Stimulated activated CD8-positive, alpha-beta memory T cell treated with anti-CD3 and anti-CD28 coated beads, Interleukin-15, amount 100 ng/mL, for 48 hours (primary cell): ENCODE data around the gene PRSS56.
A peak's percentile ranks its signal among the peaks of the same experiment; 100 is the strongest.

Source experiments
- DNase-seq, 2 donors: peaks; one replicate each; pipeline ENCODE4 v3.0.0-alpha.2; 2020; ENCODE audit warnings: low read depth in 2 of 2

Gene PRSS56

DNA sequence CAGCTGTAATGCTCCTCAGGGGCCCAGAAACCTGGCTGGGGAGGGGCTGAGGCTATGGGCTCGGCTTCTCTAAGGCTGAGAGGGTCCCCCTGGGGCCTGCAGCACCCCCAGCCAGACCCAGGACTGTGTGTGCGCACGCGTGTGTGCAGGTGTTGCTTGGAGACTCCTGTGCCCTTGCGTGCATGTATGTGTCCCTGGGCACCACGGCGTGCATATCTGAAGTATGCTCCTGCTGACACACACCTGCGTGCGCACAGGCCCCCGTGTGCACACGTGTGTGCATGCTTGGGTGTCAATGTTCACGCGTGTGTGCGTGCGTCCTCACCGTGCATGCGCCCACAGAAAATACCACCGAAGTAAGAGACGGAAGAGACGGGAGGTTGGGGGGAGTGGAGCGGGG lies 17.7 kb upstream of the PRSS56 start:
- DNase-seq: no peak

DNA sequence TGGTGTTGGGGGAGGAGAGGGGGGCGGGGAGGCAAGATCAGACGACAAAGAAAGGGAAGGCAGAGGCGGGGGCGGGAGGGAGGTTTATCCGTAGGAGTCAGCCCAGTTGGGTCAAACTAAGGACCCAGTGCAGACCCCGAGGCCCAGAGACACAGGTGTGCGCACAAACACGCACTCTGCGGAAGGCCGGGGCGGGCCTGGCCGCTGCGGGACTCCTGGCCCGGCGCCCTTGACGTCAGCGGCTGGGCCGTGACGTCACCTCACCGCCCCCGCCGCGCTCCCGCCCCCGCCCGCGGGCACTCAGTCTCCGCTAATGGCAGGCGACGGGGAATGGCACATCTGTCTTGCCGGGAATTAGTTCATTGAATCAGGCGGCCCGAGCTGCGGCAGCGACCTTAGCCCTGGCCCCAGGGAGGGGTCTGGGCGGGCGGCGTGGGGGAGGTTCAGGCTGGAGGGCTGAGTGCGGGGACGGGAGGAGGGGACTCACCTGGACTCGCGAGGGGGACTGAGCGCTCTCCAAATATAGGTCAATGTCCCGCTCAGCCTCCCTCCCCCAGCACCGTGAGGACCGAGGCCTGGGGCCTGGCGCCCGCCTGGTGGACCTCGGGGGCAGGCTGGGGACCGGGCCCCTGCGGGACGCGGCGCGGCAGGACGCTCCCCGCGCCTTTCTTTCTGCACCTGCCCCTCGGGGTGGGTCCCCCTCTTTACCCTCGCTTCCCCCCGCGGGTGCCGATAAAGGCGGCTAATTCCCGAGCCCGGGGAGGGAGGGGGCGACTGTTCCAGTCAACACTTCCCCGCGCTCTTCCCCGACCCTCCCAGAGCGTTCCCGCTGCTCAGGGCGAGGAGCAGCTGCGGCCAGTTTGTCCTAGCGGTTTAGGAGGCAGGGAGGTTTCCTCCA lies 17.0 kb upstream of the PRSS56 start:
- DNase-seq: peak; percentile 14 to 19

DNA sequence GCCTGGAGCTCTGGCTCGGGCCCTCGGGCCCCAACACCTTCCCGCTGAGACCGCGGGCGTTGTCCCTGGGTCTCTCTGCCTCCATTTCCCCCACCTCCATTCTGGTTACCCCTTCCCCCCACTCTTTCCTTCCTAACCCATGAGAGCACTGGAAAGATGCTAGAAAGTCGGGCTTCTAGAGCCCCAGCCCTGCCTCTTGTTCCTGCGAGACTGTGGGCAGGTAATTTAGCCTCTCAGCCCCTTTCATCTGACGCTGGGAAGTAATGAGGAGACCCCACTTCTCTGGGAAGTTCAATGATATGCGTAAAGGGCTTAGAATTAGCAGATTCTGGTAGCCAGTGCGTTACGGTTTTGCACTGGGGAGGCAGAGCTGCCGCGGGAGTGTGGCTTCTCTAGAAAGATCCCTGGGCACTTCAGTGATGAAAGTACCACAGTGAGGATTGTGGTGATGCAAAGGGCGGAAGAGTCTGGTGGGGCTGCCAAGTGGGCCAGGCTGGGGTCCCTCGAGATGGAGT lies 16.3 kb upstream of the PRSS56 start:
- no peak for DNase-seq

DNA sequence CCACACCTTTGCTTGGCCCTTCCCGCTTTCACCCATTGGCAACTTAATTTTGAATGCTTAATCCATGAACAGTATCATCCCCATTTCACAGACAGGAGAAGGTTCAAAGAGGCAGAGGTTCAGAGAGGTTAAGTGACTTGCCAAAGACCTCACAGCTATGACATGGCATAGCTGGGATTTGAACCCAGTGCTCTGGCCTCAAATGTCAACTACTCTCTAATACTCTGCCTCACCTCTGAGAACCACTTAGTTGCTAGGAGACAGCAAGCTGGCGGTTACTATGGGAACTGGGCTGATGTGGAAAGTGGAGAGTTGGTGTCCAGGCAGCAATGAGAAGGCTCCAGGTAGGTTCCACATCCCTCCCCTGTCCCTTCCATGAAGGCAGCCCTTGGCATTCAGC lies 15.8 kb upstream of the PRSS56 start:
- DNase-seq: no peak

DNA sequence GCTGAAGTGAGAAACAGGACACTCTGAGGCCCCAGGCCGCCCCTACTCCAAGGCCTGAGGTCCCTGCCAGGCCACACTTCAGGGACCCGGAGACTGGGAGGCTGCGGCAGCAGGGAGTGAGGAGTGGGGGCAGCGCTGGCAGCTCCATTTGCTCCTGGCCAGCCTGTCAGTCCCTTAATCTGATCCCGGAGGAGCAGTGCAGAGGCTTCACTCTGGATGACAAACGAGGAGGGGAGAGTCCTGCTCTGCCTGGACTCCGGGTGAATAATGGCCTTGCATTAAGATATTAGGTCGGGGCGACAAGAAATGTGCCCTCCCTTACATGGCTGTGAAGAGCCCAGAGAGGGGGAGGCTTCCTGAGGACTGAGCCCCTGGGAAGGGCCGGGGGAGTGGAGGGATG lies 14.3 kb upstream of the PRSS56 start:
- no peak for DNase-seq

DNA sequence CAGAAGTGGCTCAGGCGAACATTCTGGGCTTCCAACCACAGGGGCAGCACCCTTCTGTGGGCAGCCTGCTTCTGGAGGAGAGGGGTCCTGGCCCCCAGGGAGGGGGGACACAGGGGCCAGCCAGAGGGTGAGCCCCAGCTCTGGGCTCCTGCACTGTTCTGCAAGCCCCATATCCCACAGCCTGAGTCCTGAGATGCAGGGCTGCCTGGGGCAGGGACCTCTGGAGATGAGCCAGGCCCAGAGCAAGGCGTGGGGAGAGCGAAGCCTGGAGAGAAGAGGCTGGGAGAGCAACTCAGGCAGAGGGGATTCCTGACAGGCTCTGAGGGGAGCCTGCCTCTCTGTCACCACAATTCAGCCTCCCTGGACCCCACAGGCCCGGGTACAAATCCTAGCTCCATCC lies 13.5 kb upstream of the PRSS56 start:
- DNase-seq: no peak

DNA sequence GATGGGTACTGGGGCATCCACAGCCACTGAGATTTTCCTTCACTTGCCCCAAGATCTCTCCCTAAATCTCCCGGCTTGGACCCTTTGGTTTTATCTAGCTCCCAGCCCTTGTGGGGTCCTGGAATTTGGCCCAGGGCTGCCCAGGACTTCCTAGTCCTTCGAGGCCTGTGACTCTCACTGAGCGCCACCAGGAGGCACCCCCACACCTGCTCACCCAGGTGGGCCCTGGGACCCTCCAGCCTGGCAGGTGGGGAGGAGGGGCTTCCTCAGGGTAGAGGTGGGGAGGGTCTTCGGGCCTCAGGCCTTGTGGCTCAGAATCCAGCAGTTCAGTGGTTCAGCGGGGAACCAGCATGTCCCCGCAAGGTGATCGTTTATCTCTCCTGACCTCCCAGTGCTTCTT lies 11.9 kb upstream of the PRSS56 start:
- DNase-seq: no peak

DNA sequence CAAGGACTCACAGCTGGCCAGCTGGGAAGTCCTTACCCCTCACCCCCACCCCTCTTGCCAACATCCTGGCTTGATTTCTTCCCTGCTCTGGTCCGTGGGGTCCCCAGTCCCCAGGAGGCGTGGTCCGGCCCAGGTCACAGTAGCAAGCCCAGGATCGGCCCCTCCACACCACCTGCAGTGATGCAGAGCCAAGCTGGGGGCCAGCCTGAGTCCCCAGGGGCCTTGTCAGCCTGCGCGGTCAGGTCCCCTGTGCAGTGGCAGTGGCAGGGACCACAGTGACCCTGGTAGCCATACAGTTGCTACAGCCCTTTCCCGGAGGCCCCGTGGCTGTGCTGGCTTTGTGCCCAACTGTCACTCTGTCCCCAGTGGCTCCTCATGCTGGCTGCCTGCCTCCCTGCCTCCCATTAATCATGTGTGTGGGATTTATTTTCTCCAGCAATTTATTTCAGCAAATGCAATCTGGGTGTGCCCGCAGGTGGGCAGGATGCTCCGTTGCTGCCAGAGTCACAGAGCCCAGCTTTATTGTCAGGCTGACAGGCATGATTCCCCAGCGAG lies 8.8 kb upstream of the PRSS56 start:
- DNase-seq: no peak

DNA sequence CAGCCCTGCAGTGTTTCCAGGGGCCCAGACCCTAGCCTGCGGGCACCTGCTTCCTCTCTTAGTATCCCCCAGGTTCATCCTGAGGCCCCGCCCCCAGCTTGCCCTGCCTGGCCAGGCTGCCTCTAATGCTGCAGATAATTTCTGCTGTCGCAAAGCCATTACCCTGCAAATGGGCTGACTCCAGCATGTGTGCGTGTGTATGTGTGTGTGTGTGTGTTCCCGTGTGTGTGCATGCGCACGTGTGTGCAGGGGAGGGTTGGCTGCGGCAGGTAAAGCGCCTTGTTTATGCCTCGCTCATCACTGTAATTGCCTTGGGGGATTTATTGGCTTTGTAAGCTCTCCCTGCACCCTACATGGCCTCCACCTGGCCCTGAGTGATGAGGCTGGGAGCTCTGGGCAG lies 7.6 kb upstream of the PRSS56 start:
- no peak for DNase-seq

DNA sequence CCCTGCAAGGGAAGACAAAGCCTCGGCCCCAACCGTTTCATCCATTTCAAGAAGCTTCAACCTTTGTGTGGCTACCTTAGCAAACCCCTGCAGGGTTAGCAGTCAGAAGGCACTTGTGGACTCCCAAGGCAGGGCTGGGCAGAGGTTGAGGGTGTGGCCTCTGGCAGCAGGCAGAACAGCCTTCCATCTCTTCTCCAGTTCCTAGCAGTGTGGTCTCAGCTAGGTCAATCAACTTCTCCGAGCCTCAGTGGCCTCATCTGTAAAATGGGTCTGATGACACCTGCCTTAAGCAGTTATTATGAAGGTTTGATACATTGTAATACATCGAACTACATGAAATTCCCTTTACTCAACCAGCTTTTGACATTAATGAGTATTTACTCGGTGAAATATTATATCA lies 6.8 kb upstream of the PRSS56 start:
- no peak for DNase-seq

DNA sequence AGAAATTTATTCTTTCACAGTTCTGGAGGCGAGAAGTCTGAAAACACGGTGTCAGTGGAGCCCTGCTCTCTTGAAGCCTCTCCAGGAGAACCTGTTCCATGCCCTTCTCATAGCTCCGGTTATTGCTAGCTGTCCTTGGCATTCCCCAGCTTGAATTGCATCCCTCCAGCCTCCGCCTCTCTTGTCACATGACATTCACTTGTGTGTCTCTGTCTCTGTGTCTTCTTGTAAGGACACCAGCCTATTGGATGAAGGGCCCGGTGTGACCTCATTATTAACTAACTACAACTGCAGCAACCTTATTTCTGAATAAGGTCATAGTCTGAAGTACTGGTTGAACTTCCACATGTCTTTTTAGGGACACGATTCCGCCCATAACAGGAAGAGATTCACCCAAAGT lies 4.5 kb upstream of the PRSS56 start:
- no peak for DNase-seq

DNA sequence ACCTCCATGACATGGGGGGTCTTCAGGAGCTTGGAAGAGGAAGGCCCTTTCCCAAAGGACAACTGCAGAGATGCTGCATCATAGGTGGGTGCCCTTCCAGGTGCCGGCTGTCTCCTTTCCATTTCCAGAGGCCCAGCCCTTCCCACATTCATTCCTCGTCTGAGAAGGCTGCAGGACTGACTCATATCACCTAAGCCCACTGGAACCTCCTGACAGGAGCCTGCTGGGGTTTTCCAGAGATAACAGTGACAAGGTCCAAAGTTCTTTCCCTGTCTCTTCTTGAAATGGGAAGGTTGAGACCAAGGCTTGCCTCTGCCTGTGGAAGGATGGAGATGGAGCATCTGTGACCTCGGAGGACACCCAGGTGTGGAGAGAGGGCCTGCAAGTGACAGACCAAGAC lies 3.6 kb upstream of the PRSS56 start:
- DNase-seq: no peak

DNA sequence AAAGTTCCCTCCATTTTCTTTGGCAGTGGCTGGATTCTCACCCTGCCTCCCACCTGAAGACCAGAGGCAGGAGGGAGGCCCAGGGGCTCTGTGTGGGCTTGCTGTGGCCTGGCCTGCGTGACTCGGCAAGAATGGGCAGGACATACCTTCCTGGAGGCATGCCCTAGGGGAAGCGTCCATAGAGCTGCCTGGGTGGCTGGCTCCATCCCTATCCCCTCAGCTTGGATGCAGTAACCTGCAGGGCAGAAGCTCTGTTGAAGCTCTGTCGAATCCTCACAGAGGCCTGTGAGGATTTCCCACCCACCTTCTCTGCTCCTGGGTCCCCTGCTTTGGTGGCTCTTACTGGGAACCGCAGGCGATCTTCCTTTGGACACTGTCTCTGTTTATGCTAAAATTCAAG lies 1.3 kb upstream of the PRSS56 start:
- no peak for DNase-seq

DNA sequence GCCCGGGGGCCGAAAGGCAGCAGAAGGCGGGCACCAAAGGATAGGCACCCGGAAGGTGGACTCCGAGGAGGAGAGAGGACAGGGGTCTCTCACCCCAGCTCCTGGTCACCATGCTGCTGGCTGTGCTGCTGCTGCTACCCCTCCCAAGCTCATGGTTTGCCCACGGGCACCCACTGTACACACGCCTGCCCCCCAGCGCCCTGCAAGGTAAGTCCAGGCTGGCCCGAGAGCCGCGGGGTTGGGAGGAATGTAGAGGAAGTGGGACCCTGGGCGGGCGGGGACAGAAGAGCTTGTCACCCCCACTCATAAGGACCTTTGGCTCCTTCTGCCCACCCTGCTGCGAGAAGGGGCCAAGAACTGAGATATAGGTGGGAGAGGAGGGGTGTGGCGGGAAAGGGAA lies 301 bp downstream of the PRSS56 start:
- DNase-seq: no peak

DNA sequence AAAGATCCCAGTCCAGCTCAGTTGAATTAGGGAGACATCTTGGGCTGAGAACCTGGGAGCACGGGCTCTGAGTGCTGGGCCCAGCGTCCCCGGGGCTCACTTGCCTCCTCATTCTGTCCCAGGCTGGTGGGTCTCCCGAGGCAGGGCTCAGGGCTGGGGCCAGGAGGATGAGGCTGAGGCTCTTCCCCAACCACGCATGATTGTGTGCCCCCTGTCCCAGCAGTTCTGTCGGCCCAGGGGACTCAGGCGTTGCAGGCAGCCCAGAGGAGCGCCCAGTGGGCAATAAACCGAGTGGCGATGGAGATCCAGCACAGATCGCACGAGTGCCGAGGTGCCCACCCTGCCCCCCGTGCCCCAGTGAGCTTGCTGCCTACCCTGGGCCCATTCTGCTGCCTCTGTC lies 910 bp downstream of the PRSS56 start:
- DNase-seq: no peak

DNA sequence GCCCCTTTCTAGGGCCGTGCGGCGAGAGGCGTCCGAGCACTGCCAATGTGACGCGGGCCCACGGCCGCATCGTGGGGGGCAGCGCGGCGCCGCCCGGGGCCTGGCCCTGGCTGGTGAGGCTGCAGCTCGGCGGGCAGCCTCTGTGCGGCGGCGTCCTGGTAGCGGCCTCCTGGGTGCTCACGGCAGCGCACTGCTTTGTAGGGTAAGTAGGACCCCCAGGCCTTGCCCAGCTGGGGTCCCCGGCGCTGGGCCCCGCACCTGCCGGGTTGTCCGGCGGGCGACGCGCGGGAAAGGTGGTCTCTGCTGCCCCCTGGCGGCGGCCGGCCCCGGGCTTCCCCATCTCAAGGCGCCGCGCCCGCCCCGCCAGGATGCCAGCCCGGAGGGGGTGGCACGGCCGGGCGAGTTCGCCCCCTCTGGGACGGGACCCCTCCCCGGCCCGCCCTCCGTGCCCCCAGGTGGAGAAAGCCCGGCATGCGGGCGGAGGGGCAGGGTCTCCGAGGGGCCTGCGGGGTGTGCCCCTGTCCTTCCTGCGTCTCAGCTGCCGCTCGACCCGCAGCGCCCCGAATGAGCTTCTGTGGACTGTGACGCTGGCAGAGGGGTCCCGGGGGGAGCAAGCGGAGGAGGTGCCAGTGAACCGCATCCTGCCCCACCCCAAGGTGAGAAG lies 1.9 kb downstream of the PRSS56 start:
- DNase-seq: peak; percentile 40 to 42

DNA sequence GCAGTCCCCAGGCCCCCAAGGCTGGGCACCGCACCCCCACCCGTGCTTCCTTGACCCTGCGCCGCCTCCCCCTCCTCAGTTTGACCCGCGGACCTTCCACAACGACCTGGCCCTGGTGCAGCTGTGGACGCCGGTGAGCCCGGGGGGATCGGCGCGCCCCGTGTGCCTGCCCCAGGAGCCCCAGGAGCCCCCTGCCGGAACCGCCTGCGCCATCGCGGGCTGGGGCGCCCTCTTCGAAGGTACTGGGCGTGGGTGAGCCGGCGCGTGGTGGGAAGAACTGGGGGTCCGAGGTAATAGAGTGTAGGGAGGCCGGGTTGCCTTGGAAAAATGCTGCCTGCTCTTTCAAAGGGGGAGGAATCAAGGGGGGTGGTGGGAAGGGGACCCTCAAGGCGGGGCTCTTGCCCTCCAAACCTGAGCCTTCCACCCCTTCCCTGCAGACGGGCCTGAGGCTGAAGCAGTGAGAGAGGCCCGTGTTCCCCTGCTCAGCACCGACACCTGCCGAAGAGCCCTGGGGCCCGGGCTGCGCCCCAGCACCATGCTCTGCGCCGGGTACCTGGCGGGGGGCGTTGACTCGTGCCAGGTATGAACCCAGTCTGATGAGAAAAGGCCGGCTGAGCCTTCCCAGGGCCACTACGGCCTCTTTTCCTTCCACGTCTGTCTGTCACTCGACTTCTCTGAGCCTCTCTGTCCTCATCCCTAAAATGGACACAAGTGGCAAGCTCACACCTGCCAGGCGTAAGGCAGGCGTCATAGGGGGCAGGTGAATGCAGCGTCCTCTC lies 2.6 kb downstream of the PRSS56 start:
- no peak for DNase-seq

DNA sequence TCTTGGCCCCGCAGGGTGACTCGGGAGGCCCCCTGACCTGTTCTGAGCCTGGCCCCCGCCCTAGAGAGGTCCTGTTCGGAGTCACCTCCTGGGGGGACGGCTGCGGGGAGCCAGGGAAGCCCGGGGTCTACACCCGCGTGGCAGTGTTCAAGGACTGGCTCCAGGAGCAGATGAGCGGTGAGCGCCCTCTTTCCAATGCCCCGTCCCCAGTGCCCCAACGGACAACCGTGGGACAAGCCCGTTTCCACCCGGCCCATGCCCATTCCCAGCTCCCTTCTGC lies 3.2 kb downstream of the PRSS56 start:
- no peak for DNase-seq

DNA sequence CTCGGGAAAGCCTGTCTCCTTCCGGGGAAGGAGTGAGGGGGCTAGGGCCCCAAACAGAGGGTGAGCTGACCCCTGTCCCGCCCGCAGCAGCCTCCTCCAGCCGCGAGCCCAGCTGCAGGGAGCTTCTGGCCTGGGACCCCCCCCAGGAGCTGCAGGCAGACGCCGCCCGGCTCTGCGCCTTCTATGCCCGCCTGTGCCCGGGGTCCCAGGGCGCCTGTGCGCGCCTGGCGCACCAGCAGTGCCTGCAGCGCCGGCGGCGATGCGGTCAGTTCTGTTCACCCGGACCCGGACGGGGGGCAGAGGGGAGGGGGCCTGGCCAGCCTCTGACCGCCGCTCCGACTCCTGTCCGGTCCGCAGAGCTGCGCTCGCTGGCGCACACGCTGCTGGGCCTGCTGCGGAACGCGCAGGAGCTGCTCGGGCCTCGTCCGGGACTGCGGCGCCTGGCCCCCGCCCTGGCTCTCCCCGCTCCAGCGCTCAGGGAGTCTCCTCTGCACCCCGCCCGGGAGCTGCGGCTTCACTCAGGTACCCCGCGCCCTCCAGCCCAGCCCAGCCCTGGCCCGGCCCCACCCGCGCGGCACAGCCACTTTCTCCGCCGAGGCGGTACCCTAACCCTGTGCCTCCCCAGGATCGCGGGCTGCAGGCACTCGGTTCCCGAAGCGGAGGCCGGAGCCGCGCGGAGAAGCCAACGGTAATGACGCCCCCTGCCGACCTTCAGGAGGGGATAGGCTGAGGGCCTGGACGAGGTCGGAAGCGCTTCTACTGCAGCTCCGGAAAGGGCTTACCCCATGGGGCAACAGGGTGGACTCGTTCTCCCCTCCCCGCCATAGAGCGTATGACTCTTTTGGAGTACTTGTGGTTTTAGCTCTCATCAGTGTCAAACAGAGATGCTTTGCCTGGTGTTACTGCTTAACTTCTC lies 3.8 kb downstream of the PRSS56 start:
- DNase-seq: peak; percentile 17 to 20

DNA sequence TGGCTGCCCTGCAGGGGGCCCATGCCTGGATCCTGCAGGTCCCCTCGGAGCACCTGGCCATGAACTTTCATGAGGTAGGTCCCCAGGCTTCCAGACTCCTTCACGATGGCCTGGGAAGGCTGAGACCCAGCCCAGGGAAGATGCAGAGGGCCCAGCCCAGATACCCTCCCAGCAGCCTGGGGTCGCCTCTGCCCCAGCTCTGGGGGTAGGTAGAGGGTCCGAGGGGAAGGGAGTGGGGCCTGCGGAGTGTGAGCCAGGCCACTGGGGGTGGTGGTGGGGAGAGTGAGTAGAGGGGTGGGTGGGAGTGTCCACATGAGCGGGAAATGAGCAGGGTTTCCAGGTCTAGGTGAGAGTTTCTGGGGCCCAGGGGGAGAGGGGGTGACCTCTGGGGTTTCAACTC lies 4.6 kb downstream of the PRSS56 start:
- no peak for DNase-seq

DNA sequence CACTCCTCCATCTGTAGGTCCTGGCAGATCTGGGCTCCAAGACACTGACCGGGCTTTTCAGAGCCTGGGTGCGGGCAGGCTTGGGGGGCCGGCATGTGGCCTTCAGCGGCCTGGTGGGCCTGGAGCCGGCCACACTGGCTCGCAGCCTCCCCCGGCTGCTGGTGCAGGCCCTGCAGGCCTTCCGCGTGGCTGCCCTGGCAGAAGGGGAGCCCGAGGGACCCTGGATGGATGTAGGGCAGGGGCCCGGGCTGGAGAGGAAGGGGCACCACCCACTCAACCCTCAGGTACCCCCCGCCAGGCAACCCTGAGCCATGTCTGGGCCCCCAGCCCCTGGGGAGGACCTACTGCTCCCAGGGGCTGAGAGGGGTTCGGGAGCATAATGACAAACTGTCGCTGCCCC lies 5.0 kb downstream of the PRSS56 start:
- DNase-seq: no peak
